Heart left ventricle (tissue), 13 donors: Measurements from ENCODE around the gene SNX25.

Experiments
- POLR2A ChIP-seq, 2 donors: fragments of 450-650 bp; IDR thresholded peaks; one replicate each; pipeline ENCODE4 v1.6.1; 2017; ENCODE audit warnings: antibody characterized with exemption in 2 of 2, mild to moderate bottlenecking in 2 of 2, moderate library complexity in 2 of 2
- TF ChIP-seq, protein P1 (sequence below), 12 donors: fragments of 200-600 bp; sonication (generic) in 4 of 12; IDR thresholded peaks; one replicate each; pipeline versions ENCODE4 v1.5.0 to v1.8.0; 2018 to 2022; ENCODE audit warnings: antibody characterized with exemption in 12 of 12, mild to moderate bottlenecking in 5 of 12
- donor health status: ischemic (EF 13 %, LVEDD 7.1; RV severe dilation, severe dysfunction).
- donor health status: DM: no; HTN: yes; CAD: no.
- donor health status: DM: no; HTN: no; CAD: no.
- donor health status: ischemic (EF 25% LVEDD 6.9; RV normal size, moderate dysfunction).
- donor health status: ischemic (EF 25% LVEDD 5.7; RV mildly dilated, moderate dysfunction).
- donor health status: ischemic (EF 35%, LVEDD 5.7; RV mildly dilated, moderate dysfunction).
- donor health status: nonischemic (EF 11% LVEDD 7.7; RV severe dilation, severe dysfunction).
- donor health status: DM: yes; HTN: yes; CAD: no.
- donor health status: PGD.
- donor health status: ischemic (EF 29% LVEDD 5.4; RV normal size, mild dysfunction).
- donor health status: nonischemic (EF 23%, LVEDD 6.1; RV moderate dilation, normal function).

DNA sequence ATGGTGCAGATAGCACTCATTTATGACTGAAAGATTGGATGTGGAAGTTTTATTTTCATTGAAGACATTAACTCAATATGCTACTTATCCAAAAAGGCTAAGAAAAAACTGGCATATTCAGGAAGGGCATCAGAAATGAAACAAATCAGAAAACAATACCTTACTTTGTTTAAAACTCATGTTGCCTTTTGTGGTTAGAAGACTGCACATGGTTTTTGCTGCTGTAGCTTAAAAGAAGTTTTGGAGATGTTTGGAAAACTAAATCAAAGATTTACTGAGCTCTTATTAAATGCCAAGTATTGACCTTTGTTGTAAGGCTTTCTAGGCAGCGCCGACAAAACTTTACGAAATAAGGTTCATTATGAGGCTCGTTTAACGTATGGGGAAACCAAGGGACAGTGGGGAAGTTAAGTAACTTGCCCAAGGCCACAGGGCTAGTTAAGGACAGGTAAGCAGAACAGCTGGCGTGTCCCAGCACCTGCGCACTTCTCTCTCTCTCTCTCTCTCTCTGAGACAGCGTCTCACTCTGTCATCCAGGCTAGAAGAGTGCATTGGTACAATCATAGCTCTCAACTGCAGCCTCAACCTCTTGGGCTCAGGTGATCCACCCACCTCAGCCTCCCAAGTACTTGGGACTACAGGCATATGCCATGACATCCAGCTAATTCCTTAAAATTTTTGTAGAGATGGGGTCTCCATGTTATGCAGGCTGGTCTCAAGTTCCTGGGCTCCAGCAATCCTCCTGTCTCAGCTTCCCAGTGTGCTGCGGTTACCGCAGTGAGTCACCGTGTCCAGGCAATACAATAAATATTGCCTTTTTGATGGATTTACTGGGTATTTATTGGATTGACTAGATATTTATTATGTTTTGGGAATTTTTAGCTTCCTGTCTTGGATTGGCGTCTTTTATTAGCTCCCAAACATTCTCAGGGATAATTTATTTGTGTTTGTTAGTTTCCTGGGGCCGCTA lies 170.2 kb downstream of the SNX25 start:
- TF ChIP-seq, protein P1, sequence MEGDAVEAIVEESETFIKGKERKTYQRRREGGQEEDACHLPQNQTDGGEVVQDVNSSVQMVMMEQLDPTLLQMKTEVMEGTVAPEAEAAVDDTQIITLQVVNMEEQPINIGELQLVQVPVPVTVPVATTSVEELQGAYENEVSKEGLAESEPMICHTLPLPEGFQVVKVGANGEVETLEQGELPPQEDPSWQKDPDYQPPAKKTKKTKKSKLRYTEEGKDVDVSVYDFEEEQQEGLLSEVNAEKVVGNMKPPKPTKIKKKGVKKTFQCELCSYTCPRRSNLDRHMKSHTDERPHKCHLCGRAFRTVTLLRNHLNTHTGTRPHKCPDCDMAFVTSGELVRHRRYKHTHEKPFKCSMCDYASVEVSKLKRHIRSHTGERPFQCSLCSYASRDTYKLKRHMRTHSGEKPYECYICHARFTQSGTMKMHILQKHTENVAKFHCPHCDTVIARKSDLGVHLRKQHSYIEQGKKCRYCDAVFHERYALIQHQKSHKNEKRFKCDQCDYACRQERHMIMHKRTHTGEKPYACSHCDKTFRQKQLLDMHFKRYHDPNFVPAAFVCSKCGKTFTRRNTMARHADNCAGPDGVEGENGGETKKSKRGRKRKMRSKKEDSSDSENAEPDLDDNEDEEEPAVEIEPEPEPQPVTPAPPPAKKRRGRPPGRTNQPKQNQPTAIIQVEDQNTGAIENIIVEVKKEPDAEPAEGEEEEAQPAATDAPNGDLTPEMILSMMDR (IDR thresholded peaks at IDR 0.05) = no peak
- TF ChIP-seq POLR2A (IDR thresholded peaks at IDR 0.05) = no peak
